NCI-H82 treated with DMSO at 0.1 percent for 48 hours (cell line): ENCODE results near the gene BRD2.

Experiments
- DNase-seq: peaks from one replicate; lab custom pipeline; 2025; ENCODE audit not compliant: unreplicated experiment; lab: John Stamatoyannopoulos, UW

The BRD2 gene

GRCh38 chr6:32947552-32948465 lies 20.6 kb upstream of the BRD2 start:
- no peak for DNase-seq

- no peak for DNase-seq
Observed at GRCh38 chr6:32949113-32949512, 19.3 kb upstream of the BRD2 start.

GRCh38 chr6:32950010-32950409 lies 18.4 kb upstream of the BRD2 start:
- no peak for DNase-seq

GRCh38 chr6:32950449-32950848 lies 17.9 kb upstream of the BRD2 start:
- DNase-seq = no peak

- peak; percentile 16 for DNase-seq
Observed at GRCh38 chr6:32952817-32953739, 15.3 kb upstream of the BRD2 start, which contains the start of gene HLA-DMA. HLA-DMA (minus strand) TSS chr6:32953097; CDS start chr6:32953036, 61 bp downstream.

- no peak for DNase-seq
Observed at GRCh38 chr6:32953775-32954174, 14.6 kb upstream of the BRD2 start.

- no peak for DNase-seq
Observed at GRCh38 chr6:32954267-32954666, 14.1 kb upstream of the BRD2 start.

- DNase-seq = no peak
Observed at GRCh38 chr6:32954986-32955802, 13.2 kb upstream of the BRD2 start.

- no peak for DNase-seq
Observed at GRCh38 chr6:32956176-32956575, 12.2 kb upstream of the BRD2 start.

GRCh38 chr6:32960563-32960962 lies 7.8 kb upstream of the BRD2 start:
- DNase-seq = no peak

GRCh38 chr6:32962213-32962826 lies 6.1 kb upstream of the BRD2 start:
- no peak for DNase-seq

- no peak for DNase-seq
Observed at GRCh38 chr6:32963866-32964265, 4.5 kb upstream of the BRD2 start.

- DNase-seq = no peak
Observed at GRCh38 chr6:32964776-32965175, 3.6 kb upstream of the BRD2 start.

- DNase-seq = peak; percentile 90
Observed at GRCh38 chr6:32967151-32968091, 973 bp upstream of the BRD2 start.

GRCh38 chr6:32968867-32969684 lies 682 bp downstream of the BRD2 start:
- no peak for DNase-seq

- DNase-seq = peak; percentile 76
Observed at GRCh38 chr6:32969685-32970412, 1.5 kb downstream of the BRD2 start.

GRCh38 chr6:32970413-32971241 lies 2.2 kb downstream of the BRD2 start:
- peak; percentile 69 for DNase-seq
